Measurements from ENCODE around the gene LRRC53.

Gene LRRC53

GRCh38 chr1:74512170-74512915 lies at the start of gene LRRC53:
TSS of gene LRRC53 (minus strand) at chr1:74512611. CDS start at chr1:74483349, 29,262 bp downstream.
- no peak for DNase-seq

GRCh38 chr1:74549932-74550331 lies 37.5 kb upstream of the LRRC53 start:
- DNase-seq = no peak

GRCh38 chr1:74548961-74549750 lies 36.7 kb upstream of the LRRC53 start:
- no peak for DNase-seq

- no peak for DNase-seq
Observed at GRCh38 chr1:74545821-74546220, 33.4 kb upstream of the LRRC53 start.

- no peak for DNase-seq
Observed at GRCh38 chr1:74534241-74534640, 21.8 kb upstream of the LRRC53 start.

GRCh38 chr1:74531796-74532195 lies 19.4 kb upstream of the LRRC53 start:
- no peak for DNase-seq

- DNase-seq = no peak
Observed at GRCh38 chr1:74530892-74531291, 18.5 kb upstream of the LRRC53 start.

- DNase-seq = no peak
Observed at GRCh38 chr1:74528123-74528522, 15.7 kb upstream of the LRRC53 start.

GRCh38 chr1:74526708-74527107 lies 14.3 kb upstream of the LRRC53 start:
- DNase-seq = no peak

GRCh38 chr1:74523873-74524480 lies 11.6 kb upstream of the LRRC53 start:
- DNase-seq = no peak

- no peak for DNase-seq
Observed at GRCh38 chr1:74522148-74522547, 9.7 kb upstream of the LRRC53 start.

- DNase-seq = no peak
Observed at GRCh38 chr1:74517599-74518051, 5.2 kb upstream of the LRRC53 start.

GRCh38 chr1:74513411-74514300 lies 1.2 kb upstream of the LRRC53 start:
- no peak for DNase-seq

- no peak for DNase-seq
Observed at GRCh38 chr1:74508449-74508848, 4.0 kb downstream of the LRRC53 start.

GRCh38 chr1:74505928-74506710 lies 6.3 kb downstream of the LRRC53 start:
- DNase-seq = no peak

GRCh38 chr1:74504933-74505512 lies 7.4 kb downstream of the LRRC53 start:
- no peak for DNase-seq

- DNase-seq = peak; percentile 8
Observed at GRCh38 chr1:74504125-74504932, 8.1 kb downstream of the LRRC53 start.

GRCh38 chr1:74502858-74503257 lies 9.6 kb downstream of the LRRC53 start:
- no peak for DNase-seq

- no peak for DNase-seq
Observed at GRCh38 chr1:74502432-74502831, 10.0 kb downstream of the LRRC53 start.

GRCh38 chr1:74498901-74499300 lies 13.5 kb downstream of the LRRC53 start:
- DNase-seq = no peak

GRCh38 chr1:74496669-74497068 lies 15.7 kb downstream of the LRRC53 start:
- no peak for DNase-seq
